Upper lobe of left lung (tissue), 6 donors: Measurements from ENCODE around the gene BMX. TPM values are rescaled to one million over a fixed set of nuclear protein-coding genes. Genes with fewer than 3 reads are reported as not detected.
A peak's percentile ranks its signal among the peaks of the same experiment; 100 is the strongest.

Source experiments
- ATAC-seq, 2 donors: fragments of 200-7000 bp; cut with Tn5 transposase; one replicate each; pipeline ENCODE4 v1.9.1; 2022; ENCODE audit warnings: mild to moderate bottlenecking in 2 of 2, moderate library complexity in 2 of 2; ENCODE audit not compliant: low FRiP score in 2 of 2
- DNase-seq, 2 donors: peaks; one replicate each; pipeline ENCODE4 v3.0.0-alpha.2; 2019 to 2020
- H3K27ac ChIP-seq, 4 donors: fragments of 200-600 bp; sonication (generic); one replicate each; pipeline ENCODE4 v1.5.1; 2016 to 2019
- H3K27me3 ChIP-seq, 4 donors: fragments of 200-600 bp; sonication (generic); one replicate each; pipeline ENCODE4 v1.5.1; 2017 to 2019
- H3K36me3 ChIP-seq, 4 donors: fragments of 200-600 bp; sonication (generic); one replicate each; pipeline ENCODE4 v1.5.1; 2016 to 2019
- H3K4me1 ChIP-seq, 4 donors: fragments of 200-600 bp; sonication (generic); one replicate each; pipeline ENCODE4 v1.5.1; 2018 to 2019
- H3K4me3 ChIP-seq, 4 donors: fragments of 200-600 bp; sonication (generic); one replicate each; pipeline ENCODE4 v1.5.1; 2017 to 2019; ENCODE audit warnings: mild to moderate bottlenecking in 2 of 4, moderate library complexity in 1 of 4
- H3K9me3 ChIP-seq, 4 donors: fragments of 200-600 bp; sonication (generic); one replicate each; pipeline ENCODE4 v1.5.1; 2018 to 2019
- CTCF ChIP-seq, 6 experiments: fragments of 450-650 bp in 4 of 6; fragments of 200-600 bp in 2 of 6; sonication (generic) in 2 of 6; IDR thresholded peaks; one replicate each; pipeline ENCODE4 v1.5.1; 2016 to 2019; ENCODE audit warnings: antibody characterized with exemption in 6 of 6
- EP300 ChIP-seq, 4 donors: sonication (generic); formaldehyde crosslinking; IDR thresholded peaks; one replicate each; pipeline ENCODE4 v1.5.1; 2017; ENCODE audit warnings: antibody characterized with exemption in 4 of 4, control low read depth in 2 of 4
- POLR2A ChIP-seq, 4 donors: fragments of 450-650 bp; IDR thresholded peaks; one replicate each; pipeline ENCODE4 v1.5.1; 2016 to 2017; ENCODE audit warnings: antibody characterized with exemption in 4 of 4, mild to moderate bottlenecking in 2 of 4
- POLR2AphosphoS5 ChIP-seq, 2 donors: sonication (generic); formaldehyde crosslinking; IDR thresholded peaks; one replicate each; pipeline ENCODE4 v1.5.1; 2017; ENCODE audit warnings: antibody characterized with exemption in 2 of 2
- WGBS, 2 donors: methylation state at CpG; one replicate each; pipeline ENCODE4 v1.1.5; 2017 to 2018; 5-methylcytosine and 5-hydroxymethylcytosine counted together
- total RNA-seq, 6 donors: library from RNA; depleted of rRNA in 4 of 6; stranded (reverse); fragments of >200 nt in 4 of 6; gene quantifications; one replicate each; pipeline versions ENCODE4 v1.1.0 to v1.2.1, GENCODE V29; 2016 to 2021
- donor health status: DM: no; HTN: no; CAD: no; lungs with moderate emphysema.
- donor health status: DM: no; HTN: yes; CAD: no; lungs with severe emphysema.

BMX gene
- 1 to 10 TPM in 4 of 6 donors, not detected in 2; 1.3 to 4.2 (median 3.6) TPM for total RNA-seq

GRCh38 chrX:15500497-15500966 lies at the start of gene BMX:
BMX (plus strand) TSS chrX:15500807; CDS start chrX:15508354, 7,547 bp downstream.
- Histone ChIP-seq H3K27ac (peak within 1 kb of the TSS in 2 of 4 donors; percentile 29 to 31), H3K36me3 (no peaks in the 10 kb centered on the region), H3K9me3 (no peaks in the 10 kb centered on the region), H3K4me1 (no peaks in the 10 kb centered on the region), H3K4me3 (no peak within 1 kb of the TSS), H3K27me3 (no peaks in the 10 kb centered on the region)
- ATAC-seq (no peak), DNase-seq (peak; percentile 29 to 33)
- no peak for TF ChIP-seq POLR2A (IDR thresholded peaks at IDR 0.05)
- WGBS, 2 donors = 58 to 62% methylated on average over 14 to 18 of the region's 18 CpGs

GRCh38 chrX:15451913-15452312 lies 48.7 kb upstream of the BMX start:
- Histone ChIP-seq H3K9me3 (no peaks in the 10 kb centered on the region), H3K36me3 (peaks cover 0 to 14% (median 2%) of the 10 kb centered on the region in 4 donors), H3K27ac (no peak overlapping the region), H3K4me3 (no peak overlapping the region), H3K27me3 (no peaks in the 10 kb centered on the region), H3K4me1 (no peaks in the 10 kb centered on the region)
- DNase-seq = no peak
- 63 to 68% methylated on average over 1 of the region's 1 CpG for WGBS, 2 donors
- TF ChIP-seq EP300 (IDR thresholded peaks at IDR 0.05) (no peak), POLR2AphosphoS5 (IDR thresholded peaks at IDR 0.05) (no peak), CTCF (IDR thresholded peaks at IDR 0.05) (no peak), POLR2A (IDR thresholded peaks at IDR 0.05) (no peak)
- ATAC-seq = no peak

GRCh38 chrX:15464704-15465103 lies 35.9 kb upstream of the BMX start:
- ATAC-seq (no peak), DNase-seq (no peak)
- no peak overlapping the region for H3K27ac ChIP-seq
- no peaks in the 10 kb centered on the region for H3K9me3 ChIP-seq
- no peak overlapping the region for H3K4me3 ChIP-seq
- no peaks in the 10 kb centered on the region for H3K36me3 ChIP-seq
- H3K27me3 ChIP-seq = no peaks in the 10 kb centered on the region
- TF ChIP-seq POLR2AphosphoS5 (IDR thresholded peaks at IDR 0.05) (no peak), POLR2A (IDR thresholded peaks at IDR 0.05) (no peak), CTCF (IDR thresholded peaks at IDR 0.05) (no peak), EP300 (IDR thresholded peaks at IDR 0.05) (no peak)
- H3K4me1 ChIP-seq = peaks cover 0 to 3% (median 0%) of the 10 kb centered on the region in 4 donors

- Histone ChIP-seq H3K4me3 (no peak overlapping the region), H3K36me3 (no peaks in the 10 kb centered on the region), H3K9me3 (no peaks in the 10 kb centered on the region), H3K27me3 (no peaks in the 10 kb centered on the region), H3K27ac (peak overlapping the region in 1 of 4 donors; percentile 10), H3K4me1 (peaks cover 0 to 3% (median 0%) of the 10 kb centered on the region in 4 donors)
- DNase-seq = no peak
- TF ChIP-seq POLR2AphosphoS5 (IDR thresholded peaks at IDR 0.05) = no peak
- TF ChIP-seq POLR2A (IDR thresholded peaks at IDR 0.05) = no peak
- no peak for TF ChIP-seq CTCF (IDR thresholded peaks at IDR 0.05)
- no peak for TF ChIP-seq EP300 (IDR thresholded peaks at IDR 0.05)
- 17 to 23% methylated on average over 4 of the region's 4 CpGs for WGBS, 2 donors
- ATAC-seq = no peak
Measured at GRCh38 chrX:15465347-15465746, 35.3 kb upstream of the BMX start.

- no peaks in the 10 kb centered on the region for H3K9me3 ChIP-seq
- DNase-seq (no peak), ATAC-seq (no peak)
- H3K4me3 ChIP-seq = no peak overlapping the region
- 65 to 80% methylated on average over 6 to 9 of the region's 9 CpGs for WGBS, 2 donors
- H3K36me3 ChIP-seq = no peaks in the 10 kb centered on the region
- peak overlapping the region in 1 of 4 donors; percentile 10 for H3K27ac ChIP-seq
- peaks cover 0 to 3% (median 0%) of the 10 kb centered on the region in 4 donors for H3K4me1 ChIP-seq
- H3K27me3 ChIP-seq = no peaks in the 10 kb centered on the region
- no peak for TF ChIP-seq EP300 (IDR thresholded peaks at IDR 0.05)
- TF ChIP-seq POLR2AphosphoS5 (IDR thresholded peaks at IDR 0.05) = no peak
- TF ChIP-seq POLR2A (IDR thresholded peaks at IDR 0.05) = no peak
- no peak for TF ChIP-seq CTCF (IDR thresholded peaks at IDR 0.05)
Measured at GRCh38 chrX:15465896-15466651, 34.5 kb upstream of the BMX start.
